Karpas-422 (cell line): Measurements from ENCODE around the gene GIPC2. TPM values are rescaled to one million over a fixed set of nuclear protein-coding genes. Genes with fewer than 3 reads are reported as not detected.
A peak's percentile ranks its signal among the peaks of the same experiment; 100 is the strongest.

Experiments
- DNase-seq: peaks from one replicate; pipeline ENCODE4 v3.0.0-alpha.2; 2015
- H2AFZ ChIP-seq: fragments of 200-600 bp; sonication (generic); 2 replicates; pipeline ENCODE4 v1.6.1; 2014; ENCODE audit warnings: antibody characterized with exemption, low read length, mixed read lengths
- H3K27ac ChIP-seq: fragments of 200-600 bp; sonication (generic); 2 replicates; pipeline ENCODE4 v1.5.1; 2014; ENCODE audit warnings: mild to moderate bottlenecking, low read length, moderate library complexity
- H3K27me3 ChIP-seq: fragments of 200-600 bp; sonication (generic); 2 replicates; pipeline ENCODE4 v1.6.1; 2014; ENCODE audit warnings: low read length, mixed read lengths
- H3K36me3 ChIP-seq: fragments of 200-600 bp; sonication (generic); 2 replicates; pipeline ENCODE4 v1.6.1; 2014; ENCODE audit warnings: low read length, mixed read lengths; ENCODE audit not compliant: insufficient read depth
- H3K4me1 ChIP-seq: fragments of 200-600 bp; sonication (generic); 2 replicates; pipeline ENCODE4 v1.6.1; 2014; ENCODE audit warnings: mild to moderate bottlenecking, low read length, mixed read lengths
- H3K4me2 ChIP-seq: fragments of 200-600 bp; sonication (generic); 2 replicates; pipeline ENCODE4 v1.6.1; 2014; ENCODE audit warnings: low read length, low read depth, mild to moderate bottlenecking; ENCODE audit not compliant: poor library complexity, severe bottlenecking
- H3K4me3 ChIP-seq: fragments of 200-600 bp; sonication (generic); 2 replicates; pipeline ENCODE4 v1.5.1; 2014; ENCODE audit warnings: mild to moderate bottlenecking, antibody characterized with exemption, low read length, mixed read lengths
- H3K79me2 ChIP-seq: fragments of 200-600 bp; sonication (generic); 2 replicates; pipeline ENCODE4 v1.6.1; 2014; ENCODE audit warnings: mild to moderate bottlenecking, low read length, mixed read lengths
- H3K9ac ChIP-seq: fragments of 200-600 bp; sonication (generic); 2 replicates; pipeline ENCODE4 v1.6.0; 2014; ENCODE audit warnings: low read length
- H3K9me2 ChIP-seq: fragments of 200-600 bp; sonication (generic), shearing (Covaris generic); replicated peaks from 2 replicates; pipeline ENCODE4 v1.6.0; 2014; ENCODE audit warnings: mild to moderate bottlenecking, low read length, moderate library complexity; ENCODE audit not compliant: insufficient read depth
- H3K9me3 ChIP-seq: fragments of 300-700, 200-600 bp; sonication (generic); 2 replicates; pipeline ENCODE4 v1.6.1; 2014; ENCODE audit warnings: low read length, mixed read lengths
- H4K20me1 ChIP-seq: fragments of 200-600 bp; sonication (generic); 2 replicates; pipeline ENCODE4 v1.6.1; 2014; ENCODE audit warnings: mild to moderate bottlenecking, antibody characterized with exemption, low read length, low read depth; ENCODE audit not compliant: insufficient read depth
- total RNA-seq: library from RNA; depleted of rRNA; stranded (reverse); fragments of >200 nt; shearing (Covaris generic); gene quantifications from 2 replicates; pipeline ENCODE4 v1.2.3, GENCODE V29; 2014; ENCODE audit warnings: low replicate concordance

Gene GIPC2
- total RNA-seq, 1 experiment from 2014 or later, result 0.15 TPM

- Histone ChIP-seq H3K9me2 (no peaks in the 10 kb centered on the region), H3K9me3 (no peaks in the 10 kb centered on the region), H3K4me2 (peak overlapping the region; percentile 70), H3K27ac (peak overlapping the region; percentile 89; the same call in 1 of the 2 replicates), H3K9ac (peak overlapping the region; percentile 67), H2AFZ (no peak overlapping the region), H3K36me3 (no peaks in the 10 kb centered on the region), H3K79me2 (peaks cover 49% of the 10 kb centered on the region), H3K27me3 (no peaks in the 10 kb centered on the region), H3K4me1 (peaks cover 56% of the 10 kb centered on the region), H3K4me3 (peak overlapping the region; percentile 68), H4K20me1 (no peaks in the 10 kb centered on the region)
- DNase-seq, result no peak
These were observed 40.0 kb upstream of the GIPC2 start for GRCh38 chr1:78005755-78006154.

GRCh38 chr1:78006521-78006920 lies 39.2 kb upstream of the GIPC2 start:
- H3K27ac ChIP-seq, result no peak overlapping the region
- no peaks in the 10 kb centered on the region for H3K36me3 ChIP-seq
- H3K4me1 ChIP-seq, result peaks cover 56% of the 10 kb centered on the region
- H3K79me2 ChIP-seq, result peaks cover 53% of the 10 kb centered on the region
- H3K9me2 ChIP-seq, result no peaks in the 10 kb centered on the region
- no peak for DNase-seq
- no peaks in the 10 kb centered on the region for H3K27me3 ChIP-seq
- no peak overlapping the region for H2AFZ ChIP-seq
- H3K4me3 ChIP-seq, result peak overlapping the region; percentile 68
- H4K20me1 ChIP-seq, result no peaks in the 10 kb centered on the region
- H3K9me3 ChIP-seq, result no peaks in the 10 kb centered on the region
- peak overlapping the region; percentile 67 for H3K9ac ChIP-seq
- H3K4me2 ChIP-seq, result peak overlapping the region; percentile 70

- H3K36me3 ChIP-seq, result no peaks in the 10 kb centered on the region
- H3K27ac ChIP-seq, result no peak overlapping the region
- H3K4me1 ChIP-seq, result peaks cover 48% of the 10 kb centered on the region
- no peak overlapping the region for H3K9ac ChIP-seq
- peaks cover 53% of the 10 kb centered on the region for H3K79me2 ChIP-seq
- H2AFZ ChIP-seq, result no peak overlapping the region
- DNase-seq, result no peak
- H3K4me2 ChIP-seq, result peak overlapping the region; percentile 19
- no peaks in the 10 kb centered on the region for H3K9me2 ChIP-seq
- no peaks in the 10 kb centered on the region for H3K27me3 ChIP-seq
- H3K9me3 ChIP-seq, result no peaks in the 10 kb centered on the region
- H3K4me3 ChIP-seq, result peak overlapping the region; percentile 25; the same call in 1 of the 2 replicates
- H4K20me1 ChIP-seq, result no peaks in the 10 kb centered on the region
These were observed 38.0 kb upstream of the GIPC2 start for GRCh38 chr1:78007677-78008341.

- Histone ChIP-seq H3K9me3 (no peaks in the 10 kb centered on the region), H3K36me3 (no peaks in the 10 kb centered on the region), H3K4me1 (peaks cover 33% of the 10 kb centered on the region), H3K79me2 (peaks cover 53% of the 10 kb centered on the region), H2AFZ (no peak overlapping the region), H3K27ac (no peak overlapping the region), H3K9ac (no peak overlapping the region), H3K9me2 (no peaks in the 10 kb centered on the region), H3K4me2 (peak overlapping the region; percentile 19), H4K20me1 (no peaks in the 10 kb centered on the region), H3K27me3 (no peaks in the 10 kb centered on the region), H3K4me3 (no peak overlapping the region)
- no peak for DNase-seq
These were observed 36.5 kb upstream of the GIPC2 start for GRCh38 chr1:78009276-78009675.

- H3K9me2 ChIP-seq, result no peaks in the 10 kb centered on the region
- no peak overlapping the region for H2AFZ ChIP-seq
- peaks cover 29% of the 10 kb centered on the region for H3K4me1 ChIP-seq
- H3K27ac ChIP-seq, result no peak overlapping the region
- no peaks in the 10 kb centered on the region for H4K20me1 ChIP-seq
- H3K9ac ChIP-seq, result no peak overlapping the region
- no peak overlapping the region for H3K4me2 ChIP-seq
- no peak for DNase-seq
- peaks cover 52% of the 10 kb centered on the region for H3K79me2 ChIP-seq
- H3K36me3 ChIP-seq, result no peaks in the 10 kb centered on the region
- H3K9me3 ChIP-seq, result no peaks in the 10 kb centered on the region
- no peak overlapping the region for H3K4me3 ChIP-seq
- H3K27me3 ChIP-seq, result no peaks in the 10 kb centered on the region
These were observed 35.9 kb upstream of the GIPC2 start for GRCh38 chr1:78009836-78010235.

- no peaks in the 10 kb centered on the region for H3K9me2 ChIP-seq
- H3K4me3 ChIP-seq, result no peak overlapping the region
- H3K4me1 ChIP-seq, result peaks cover 17% of the 10 kb centered on the region
- H3K4me2 ChIP-seq, result no peak overlapping the region
- no peak overlapping the region for H2AFZ ChIP-seq
- no peaks in the 10 kb centered on the region for H4K20me1 ChIP-seq
- DNase-seq, result no peak
- no peaks in the 10 kb centered on the region for H3K9me3 ChIP-seq
- no peak overlapping the region for H3K9ac ChIP-seq
- no peaks in the 10 kb centered on the region for H3K27me3 ChIP-seq
- peaks cover 41% of the 10 kb centered on the region for H3K79me2 ChIP-seq
- 0 out of 2 replicates have a peak, but pooled peaks cover 1% of the 10 kb centered on the region for H3K36me3 ChIP-seq
- no peak overlapping the region for H3K27ac ChIP-seq
These were observed 34.7 kb upstream of the GIPC2 start for GRCh38 chr1:78011050-78011449.

- no peaks in the 10 kb centered on the region for H3K9me3 ChIP-seq
These were observed 30.6 kb upstream of the GIPC2 start for GRCh38 chr1:78015148-78015547.

GRCh38 chr1:78019024-78019423 lies 26.7 kb upstream of the GIPC2 start:
- Histone ChIP-seq H3K27ac (no peak overlapping the region), H3K9me2 (no peaks in the 10 kb centered on the region), H3K27me3 (no peaks in the 10 kb centered on the region), H3K4me1 (no peaks in the 10 kb centered on the region), H3K4me2 (no peak overlapping the region), H3K9ac (no peak overlapping the region), H3K4me3 (no peak overlapping the region), H3K9me3 (no peaks in the 10 kb centered on the region), H3K79me2 (no peaks in the 10 kb centered on the region), H3K36me3 (0 out of 2 replicates have a peak, but pooled peaks cover 8% of the 10 kb centered on the region), H2AFZ (no peak overlapping the region), H4K20me1 (no peaks in the 10 kb centered on the region)
- no peak for DNase-seq

More at GRCh38 chr1:78015148-78015547, 30.6 kb upstream of the GIPC2 start:
- 0 out of 2 replicates have a peak, but pooled peaks cover 8% of the 10 kb centered on the region for H3K79me2 ChIP-seq
- 0 out of 2 replicates have a peak, but pooled peaks cover 8% of the 10 kb centered on the region for H3K36me3 ChIP-seq
- no peaks in the 10 kb centered on the region for H4K20me1 ChIP-seq
- H3K9ac ChIP-seq, result no peak overlapping the region
- no peak overlapping the region for H3K4me2 ChIP-seq
- H3K4me3 ChIP-seq, result no peak overlapping the region
- H3K4me1 ChIP-seq, result no peaks in the 10 kb centered on the region
- DNase-seq, result no peak
- H3K27me3 ChIP-seq, result no peaks in the 10 kb centered on the region
- no peak overlapping the region for H2AFZ ChIP-seq
- no peaks in the 10 kb centered on the region for H3K9me2 ChIP-seq
- no peak overlapping the region for H3K27ac ChIP-seq
